ENCODE measurements around the gene AUTS2. TPM values are rescaled to one million over a fixed set of nuclear protein-coding genes. Genes with fewer than 3 reads are reported as not detected.
A peak's percentile ranks its signal among the peaks of the same experiment; 100 is the strongest.

The AUTS2 gene
- total RNA-seq, 1 donor from 2014 or later = 5.3 TPM

DNA sequence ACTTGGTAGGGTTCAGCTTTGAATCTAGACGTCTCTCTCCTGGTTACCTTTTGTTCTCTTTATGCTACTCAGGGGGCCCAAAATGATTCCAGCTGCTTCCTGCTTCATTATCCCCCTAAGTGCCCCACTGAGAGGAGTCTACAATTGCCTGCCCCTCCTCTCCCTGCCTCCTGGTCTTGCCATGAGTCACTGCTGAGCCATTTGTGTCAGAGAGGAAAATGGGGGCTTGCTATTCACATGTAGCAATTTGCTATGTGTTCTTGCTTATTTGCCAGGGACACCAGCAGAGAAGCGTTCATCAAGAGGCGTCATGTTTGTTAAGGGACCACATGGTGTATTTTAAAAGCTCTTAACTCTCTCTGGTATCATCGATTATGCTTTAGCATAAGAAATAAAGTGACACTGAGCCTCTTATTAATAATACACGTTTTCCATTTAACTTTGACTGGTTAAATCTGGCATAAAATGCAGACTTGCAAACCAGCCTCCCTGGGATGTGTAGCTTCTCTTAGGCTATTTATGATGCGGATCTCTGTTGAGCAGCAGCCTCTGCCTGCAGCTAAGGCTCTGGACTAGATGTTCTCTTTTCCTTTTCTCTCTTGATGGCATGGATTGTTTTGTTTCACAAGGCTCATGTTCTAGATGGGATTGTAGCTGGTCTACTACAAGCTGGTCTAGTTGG, 239.3 kb downstream of the AUTS2 start:
- intact Hi-C loops (cut with DNase I) = no loop called here
- ATAC-seq = no peak
- DNase-seq (ENCODE audit: missing footprints) = no peak

GRCh38 chr7:69839782-69840181, 241.5 kb downstream of the AUTS2 start:
- intact Hi-C loops (cut with DNase I) = no loop called here
- DNase-seq (ENCODE audit: missing footprints) (no peak), ATAC-seq (no peak)

- intact Hi-C loops (cut with DNase I) = no loop called here
- no peak for DNase-seq (ENCODE audit: missing footprints)
- ATAC-seq = no peak
Measured at GRCh38 chr7:69840248-69840647, 242.0 kb downstream of the AUTS2 start.

DNA sequence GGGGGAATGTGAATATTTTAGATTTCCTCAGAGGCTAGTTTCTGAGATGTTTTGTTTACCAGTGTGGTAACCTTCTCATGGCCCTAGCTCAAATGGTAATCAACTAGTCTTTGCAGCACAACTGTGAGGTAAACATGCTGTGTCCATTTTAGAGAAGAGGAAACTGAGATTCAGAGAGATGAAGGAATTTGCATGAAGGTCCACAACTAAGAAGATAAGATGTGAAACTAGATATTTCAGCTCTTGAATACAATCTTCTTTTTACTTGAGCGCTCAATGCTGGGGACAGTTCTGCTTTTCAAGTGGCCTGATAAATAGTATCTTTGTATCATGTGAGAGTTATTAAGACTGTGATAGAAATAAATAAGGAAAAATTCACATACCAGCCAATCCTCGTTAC, 245.4 kb downstream of the AUTS2 start:
- no peak for ATAC-seq
- no peak for DNase-seq (ENCODE audit: missing footprints)
- intact Hi-C loops (cut with DNase I) = no loop called here

- ATAC-seq (no peak), DNase-seq (ENCODE audit: missing footprints) (no peak)
- intact Hi-C loops (cut with DNase I) = no loop called here
Measured at GRCh38 chr7:69844264-69844868, 246.1 kb downstream of the AUTS2 start.

DNA sequence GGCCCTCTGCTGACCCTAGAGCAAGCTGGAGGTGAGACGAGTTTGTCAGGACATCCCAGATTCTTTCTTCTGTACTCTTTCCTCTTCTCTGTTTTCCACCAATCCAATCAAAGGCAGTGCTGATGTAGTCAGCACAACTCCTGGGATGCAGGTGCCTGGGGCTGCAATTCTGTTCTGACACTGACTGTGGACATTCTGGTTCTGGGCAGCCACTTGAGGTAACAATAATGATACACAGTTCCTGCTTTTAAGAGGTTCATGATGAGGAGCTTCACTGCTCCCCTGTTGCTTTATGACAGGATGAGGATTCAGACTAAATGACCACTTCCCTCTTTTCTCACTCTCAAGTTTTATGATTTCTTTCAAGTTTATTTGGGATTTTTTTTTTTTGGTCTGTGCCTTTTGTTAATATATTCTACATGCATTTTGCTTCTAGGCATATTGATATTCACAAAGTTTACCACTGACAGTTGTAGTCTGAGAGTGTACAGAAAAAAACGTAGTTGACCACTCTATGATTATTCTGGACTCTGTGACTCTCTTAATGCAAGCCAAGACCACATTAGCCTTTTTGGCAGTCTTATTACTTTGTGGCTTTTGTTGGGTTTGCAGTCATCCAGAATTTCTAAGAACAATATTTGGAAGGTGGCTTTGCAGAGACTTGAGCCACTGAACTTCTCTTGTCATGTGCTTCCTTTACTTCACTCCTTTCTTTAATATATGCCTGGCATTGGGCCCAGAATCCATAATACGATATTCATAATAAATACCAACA, 247.6 kb downstream of the AUTS2 start:
- intact Hi-C loops (cut with DNase I) = no loop called here
- DNase-seq (ENCODE audit: missing footprints) (no peak), ATAC-seq (no peak)

- DNase-seq (ENCODE audit: missing footprints) = no peak
- ATAC-seq = no peak
- intact Hi-C loops (cut with DNase I) = no loop called here
Measured at GRCh38 chr7:69847921-69848612, 249.8 kb downstream of the AUTS2 start.

DNA sequence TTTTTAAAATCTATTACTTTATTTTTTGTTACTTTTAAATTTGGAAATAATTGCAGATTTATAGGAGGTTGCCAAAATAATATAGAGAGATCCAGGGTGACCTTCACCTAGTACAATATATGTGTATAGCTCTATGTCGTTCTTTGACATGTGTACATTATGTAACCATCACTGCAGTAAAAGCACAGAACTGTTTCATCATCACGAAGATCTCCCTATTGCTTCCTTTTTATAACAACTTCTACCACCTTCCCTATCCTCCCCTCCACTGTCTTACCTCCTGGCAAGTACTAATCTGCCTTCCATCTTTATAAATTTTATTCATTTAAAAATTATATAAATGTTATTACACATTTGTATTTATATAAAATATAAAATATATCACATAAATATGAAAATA, 251.0 kb downstream of the AUTS2 start:
- intact Hi-C loops (cut with DNase I) = no loop called here
- no peak for ATAC-seq
- no peak for DNase-seq (ENCODE audit: missing footprints)

DNA sequence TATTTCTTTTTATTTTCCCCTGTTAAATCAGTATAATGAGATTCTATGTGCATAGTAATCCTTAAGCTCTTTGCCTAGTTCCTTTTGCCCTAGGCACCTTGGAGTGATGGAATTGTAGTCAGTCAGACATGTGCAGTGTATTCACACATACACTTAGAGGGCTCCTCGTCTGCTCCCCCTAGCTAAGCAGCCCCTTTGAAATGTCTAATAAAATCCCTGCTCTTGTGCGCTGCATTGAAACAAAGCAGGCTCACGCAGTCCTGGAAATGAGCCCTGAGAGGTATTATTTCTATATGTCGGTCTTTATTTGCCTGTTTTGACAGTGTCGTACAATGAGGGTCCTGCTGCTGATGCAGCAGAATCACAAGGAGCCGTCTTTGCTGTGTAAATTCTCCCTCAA, 258.7 kb downstream of the AUTS2 start:
- no peak for ATAC-seq
- no peak for DNase-seq (ENCODE audit: missing footprints)
- intact Hi-C loops (cut with DNase I) = no loop called here

DNA sequence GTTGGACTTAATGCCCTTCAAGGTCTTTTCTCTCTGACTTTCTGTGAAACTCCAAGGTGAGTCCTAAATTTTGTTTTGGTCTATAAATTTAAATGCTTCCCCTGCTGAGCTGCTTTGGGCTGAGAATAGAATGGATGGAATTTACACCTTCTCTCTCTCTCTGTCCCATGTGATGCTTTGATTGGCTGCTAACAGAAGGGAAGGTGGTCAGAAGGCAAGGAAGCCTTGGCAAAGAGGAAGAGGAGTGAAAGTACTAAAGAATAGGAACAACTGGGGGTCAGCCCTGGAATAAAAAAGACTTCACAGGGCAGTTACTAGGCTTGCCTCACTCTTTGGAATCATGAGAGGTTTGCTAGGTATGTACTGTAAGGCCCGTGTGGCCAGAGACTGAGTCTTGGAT, 260.2 kb downstream of the AUTS2 start:
- intact Hi-C loops (cut with DNase I) = no loop called here
- DNase-seq (ENCODE audit: missing footprints) (no peak), ATAC-seq (no peak)

DNA sequence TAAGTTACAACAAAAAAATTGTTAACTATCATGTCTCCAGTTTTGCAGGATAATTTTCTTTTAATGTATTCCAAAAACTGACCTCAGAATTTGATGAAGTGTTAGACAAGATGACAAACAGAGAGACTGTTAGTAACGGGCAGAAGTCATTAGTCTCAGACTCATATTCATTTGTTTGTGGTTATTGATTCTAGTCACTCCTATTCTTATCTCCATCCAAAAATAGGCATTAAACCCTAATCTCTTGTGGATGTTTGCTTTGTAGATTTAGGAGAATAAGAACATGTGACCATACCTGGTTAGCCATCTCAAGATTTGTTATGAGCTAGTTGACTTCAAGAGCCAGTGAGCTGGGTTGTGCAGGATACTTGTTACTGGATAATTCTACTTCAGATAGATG, 261.1 kb downstream of the AUTS2 start:
- ATAC-seq (no peak), DNase-seq (ENCODE audit: missing footprints) (no peak)
- intact Hi-C loops (cut with DNase I) = no loop called here

GRCh38 chr7:69860486-69860885, 262.2 kb downstream of the AUTS2 start:
- DNase-seq (ENCODE audit: missing footprints) (no peak), ATAC-seq (no peak)
- intact Hi-C loops (cut with DNase I) = no loop called here

GRCh38 chr7:69860941-69861622, 262.8 kb downstream of the AUTS2 start:
- DNase-seq (ENCODE audit: missing footprints) (no peak), ATAC-seq (no peak)
- intact Hi-C loops (cut with DNase I) = no loop called here

DNA sequence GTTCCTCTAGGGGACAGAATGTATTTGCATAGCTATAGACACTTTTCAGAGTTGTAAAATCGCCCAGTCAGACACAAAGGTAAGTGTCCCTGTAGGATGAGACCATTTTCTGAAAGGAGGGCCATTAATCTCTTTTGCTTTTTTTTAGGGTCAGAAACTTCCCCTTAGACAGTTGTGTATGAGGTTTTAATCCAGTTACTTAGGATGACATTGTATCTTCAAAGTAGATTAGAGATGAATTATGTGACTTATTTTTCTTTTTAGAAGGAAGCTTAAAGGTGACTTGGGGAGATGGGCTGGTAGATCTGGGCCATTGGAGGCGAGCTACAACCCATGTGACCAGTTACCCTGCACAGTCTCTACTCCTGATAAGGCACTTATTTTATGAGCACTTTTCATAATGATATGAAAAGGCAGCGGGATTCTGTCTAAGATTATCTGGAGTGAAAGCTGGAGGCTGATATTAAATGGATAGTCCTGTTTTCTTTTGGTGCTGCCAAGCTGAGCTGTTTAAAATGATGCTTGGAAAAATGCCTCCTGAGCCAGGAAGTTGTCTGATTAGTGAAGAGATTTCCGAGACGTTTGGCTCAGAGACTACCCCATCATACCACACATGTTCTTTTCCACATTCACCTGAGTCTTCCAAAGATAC, 264.3 kb downstream of the AUTS2 start:
- DNase-seq (ENCODE audit: missing footprints) = no peak
- no peak for ATAC-seq
- intact Hi-C loops (cut with DNase I) = no loop called here

DNA sequence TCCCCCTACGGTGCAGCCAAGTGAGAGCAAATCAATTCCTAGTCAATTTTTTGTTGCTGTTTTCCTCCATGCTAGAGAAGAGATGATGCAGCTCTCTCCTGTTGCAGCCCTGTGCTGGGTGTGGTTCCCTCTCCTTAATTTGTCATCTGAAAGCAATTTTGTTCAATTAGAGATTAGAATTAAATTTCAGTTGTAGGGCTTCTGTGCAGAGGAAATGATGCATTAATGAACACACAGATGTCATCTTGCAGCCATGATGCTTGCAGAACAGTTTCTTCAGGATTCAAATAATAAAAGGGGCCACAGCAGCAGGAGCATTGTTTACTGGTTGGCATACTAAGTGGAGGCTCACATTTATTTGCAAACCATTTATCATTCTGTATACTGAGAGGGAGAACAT, 266.0 kb downstream of the AUTS2 start:
- ATAC-seq (no peak), DNase-seq (ENCODE audit: missing footprints) (no peak)
- intact Hi-C loops (cut with DNase I) = no loop called here

DNA sequence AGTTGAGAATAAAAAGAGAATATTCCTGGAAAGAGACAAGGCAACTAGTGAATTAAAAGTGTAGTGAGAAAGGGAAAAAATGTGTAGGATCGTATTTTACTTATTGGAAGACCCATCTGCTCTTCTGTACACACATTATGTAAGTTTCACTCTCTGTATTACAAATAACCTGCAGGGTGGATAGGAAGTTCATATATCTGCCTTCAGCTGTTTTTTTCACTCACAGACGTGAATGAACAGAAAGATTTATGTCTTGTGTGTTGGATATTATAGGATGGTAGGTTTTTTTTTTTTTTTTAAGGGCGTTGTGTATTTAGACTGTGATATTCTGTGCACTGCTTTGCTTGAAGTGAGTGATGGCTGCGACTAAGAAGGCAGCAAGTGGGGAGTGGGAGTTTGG, 266.5 kb downstream of the AUTS2 start:
- intact Hi-C loops (cut with DNase I) = no loop called here
- DNase-seq (ENCODE audit: missing footprints) (no peak), ATAC-seq (no peak)

- intact Hi-C loops (cut with DNase I) = no loop called here
- DNase-seq (ENCODE audit: missing footprints) (no peak), ATAC-seq (no peak)
Measured at GRCh38 chr7:69868921-69869320, 270.6 kb downstream of the AUTS2 start.

DNA sequence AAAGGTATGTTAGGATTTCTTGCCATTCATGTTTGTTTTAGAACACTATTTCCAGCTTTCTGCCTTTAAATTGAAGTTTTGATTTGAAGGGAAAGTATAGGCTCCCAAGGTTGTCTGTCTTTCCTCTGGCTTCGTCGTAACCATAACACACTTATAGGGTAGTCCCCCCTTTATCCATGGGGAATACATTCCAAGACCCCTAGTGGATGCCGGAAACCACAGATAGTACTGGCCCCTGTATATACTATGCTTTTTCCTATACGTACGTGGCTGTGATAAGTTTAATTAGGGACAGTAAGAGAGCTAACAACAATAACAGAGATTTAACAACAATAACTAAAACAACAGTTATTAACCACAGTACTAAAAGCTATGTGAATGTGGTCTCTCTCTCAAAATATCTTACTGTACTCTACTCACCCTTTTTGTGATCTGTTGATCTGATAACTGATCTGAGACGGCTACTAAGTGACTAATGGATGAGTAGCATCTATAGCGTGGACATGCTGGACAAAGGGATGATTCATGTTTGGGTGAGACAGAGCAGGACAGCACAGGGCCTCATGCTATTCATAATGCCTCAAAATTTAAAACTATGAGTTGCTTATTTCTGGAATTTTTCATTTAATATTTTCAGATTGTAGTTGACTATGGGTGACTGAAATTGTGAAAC, 273.1 kb downstream of the AUTS2 start:
- ATAC-seq (peak; percentile 9), DNase-seq (ENCODE audit: missing footprints) (no peak)
- intact Hi-C loops (cut with DNase I) = no loop called here

Data from Right ventricle myocardium inferior (tissue), 1 donor.